Lower leg skin (tissue), 3 donors: ENCODE measurements around the gene SMPD3.

Source experiments
- POLR2A ChIP-seq, 2 donors: fragments of 450-650 bp; IDR thresholded peaks; one replicate each; pipeline ENCODE4 v1.6.1; 2016 to 2017; ENCODE audit warnings: antibody characterized with exemption in 2 of 2, mild to moderate bottlenecking in 1 of 2, moderate library complexity in 1 of 2
- TF ChIP-seq, protein P1 (sequence below), 3 donors: fragments of 450-650 bp; IDR thresholded peaks; one replicate each; pipeline ENCODE4 v1.5.1; 2016; ENCODE audit warnings: antibody characterized with exemption in 3 of 3, mild to moderate bottlenecking in 3 of 3, moderate library complexity in 2 of 3

DNA sequence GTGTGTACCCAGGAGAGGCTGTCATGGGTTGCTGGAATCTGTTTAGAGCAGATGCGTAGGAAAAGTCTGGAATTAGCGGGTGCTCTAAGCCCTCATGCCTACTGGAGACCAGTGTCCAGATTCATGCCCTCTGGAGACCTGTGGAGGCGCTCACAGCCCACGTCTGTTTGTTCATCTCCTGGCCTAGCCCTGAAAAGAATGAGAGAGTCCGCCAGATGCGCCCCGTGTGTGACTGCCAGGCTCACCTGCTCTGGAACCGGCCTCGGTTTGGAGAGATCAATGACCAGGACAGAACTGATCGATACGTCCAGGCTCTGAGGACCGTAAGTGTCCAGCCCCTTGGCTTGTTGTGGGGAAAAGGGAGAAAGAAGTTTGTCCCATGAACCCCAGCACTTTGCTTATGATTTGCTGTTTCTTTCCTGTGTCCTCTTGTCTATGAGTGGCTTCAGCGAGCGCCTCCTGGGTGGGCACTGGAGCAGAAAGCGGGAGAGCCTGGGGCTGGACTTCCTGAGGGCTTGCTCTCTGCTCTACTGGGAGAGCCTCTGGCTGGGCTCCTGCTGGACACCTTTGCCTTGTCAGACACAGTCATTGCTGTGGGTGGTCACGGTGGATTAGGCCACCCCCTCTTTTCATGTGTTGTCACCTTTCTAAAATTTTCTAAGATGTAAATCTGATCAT, 102.2 kb downstream of the SMPD3 start:
- TF ChIP-seq, protein P1, sequence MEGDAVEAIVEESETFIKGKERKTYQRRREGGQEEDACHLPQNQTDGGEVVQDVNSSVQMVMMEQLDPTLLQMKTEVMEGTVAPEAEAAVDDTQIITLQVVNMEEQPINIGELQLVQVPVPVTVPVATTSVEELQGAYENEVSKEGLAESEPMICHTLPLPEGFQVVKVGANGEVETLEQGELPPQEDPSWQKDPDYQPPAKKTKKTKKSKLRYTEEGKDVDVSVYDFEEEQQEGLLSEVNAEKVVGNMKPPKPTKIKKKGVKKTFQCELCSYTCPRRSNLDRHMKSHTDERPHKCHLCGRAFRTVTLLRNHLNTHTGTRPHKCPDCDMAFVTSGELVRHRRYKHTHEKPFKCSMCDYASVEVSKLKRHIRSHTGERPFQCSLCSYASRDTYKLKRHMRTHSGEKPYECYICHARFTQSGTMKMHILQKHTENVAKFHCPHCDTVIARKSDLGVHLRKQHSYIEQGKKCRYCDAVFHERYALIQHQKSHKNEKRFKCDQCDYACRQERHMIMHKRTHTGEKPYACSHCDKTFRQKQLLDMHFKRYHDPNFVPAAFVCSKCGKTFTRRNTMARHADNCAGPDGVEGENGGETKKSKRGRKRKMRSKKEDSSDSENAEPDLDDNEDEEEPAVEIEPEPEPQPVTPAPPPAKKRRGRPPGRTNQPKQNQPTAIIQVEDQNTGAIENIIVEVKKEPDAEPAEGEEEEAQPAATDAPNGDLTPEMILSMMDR (IDR thresholded peaks at IDR 0.05) = no peak
- TF ChIP-seq POLR2A (IDR thresholded peaks at IDR 0.05) = no peak
